HG03064 (cell line): ENCODE data around the gene SLC46A2.

Source experiments
- ATAC-seq: cut with Tn5 transposase; IDR thresholded peaks from one replicate; pipeline ENCODE4 v1.9.1; 2021; ENCODE audit warnings: low read depth; ENCODE audit not compliant: unreplicated experiment

SLC46A2 gene

GRCh38 chr9:112887381-112887780 lies 3.3 kb downstream of the SLC46A2 start:
- no peak for ATAC-seq

GRCh38 chr9:112886351-112886750 lies 4.3 kb downstream of the SLC46A2 start:
- no peak for ATAC-seq

GRCh38 chr9:112885324-112885723 lies 5.4 kb downstream of the SLC46A2 start:
- no peak for ATAC-seq

DNA sequence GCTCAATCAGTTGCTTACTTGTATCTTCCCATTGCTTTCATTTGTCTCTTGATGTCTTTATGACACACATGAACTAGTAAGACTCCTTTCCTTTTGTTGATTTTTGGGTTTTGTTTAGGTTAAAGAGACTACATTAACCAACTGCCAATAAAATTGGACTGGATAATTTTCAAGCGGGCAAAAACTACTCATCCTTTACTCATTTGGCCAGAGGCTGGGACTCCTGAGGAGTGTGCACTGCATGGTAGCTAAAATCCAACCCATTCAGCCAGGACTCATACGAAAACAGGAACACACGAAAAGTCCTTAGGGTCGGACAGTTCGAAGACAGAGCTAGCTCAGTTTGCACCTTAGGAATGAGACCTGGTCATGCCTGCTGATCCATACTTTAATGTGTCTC lies 6.0 kb downstream of the SLC46A2 start:
- ATAC-seq = no peak

DNA sequence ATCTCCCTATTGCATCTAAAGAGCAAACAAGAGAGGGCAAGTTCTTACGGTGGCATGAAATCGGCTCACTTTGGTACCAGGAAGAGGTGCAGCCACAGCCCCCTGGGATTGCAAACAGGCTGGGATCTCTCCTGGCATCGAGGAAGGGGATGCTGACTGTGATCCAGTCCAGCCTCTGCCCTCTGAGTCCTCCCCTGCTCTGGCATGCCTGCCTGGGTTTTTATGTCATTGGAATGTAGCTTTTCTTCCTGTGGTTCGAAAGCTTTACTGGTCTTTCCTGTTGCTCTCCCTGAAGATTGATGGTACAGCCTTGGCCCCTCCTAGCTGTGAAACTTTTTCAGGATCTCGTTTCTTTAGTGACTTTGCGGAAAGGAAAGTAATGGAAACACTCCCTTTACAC lies 6.6 kb downstream of the SLC46A2 start:
- no peak for ATAC-seq

- ATAC-seq = no peak
These were observed 9.3 kb downstream of the SLC46A2 start for GRCh38 chr9:112881331-112881730.

- no peak for ATAC-seq
These were observed 10.0 kb downstream of the SLC46A2 start for GRCh38 chr9:112880650-112881049.

DNA sequence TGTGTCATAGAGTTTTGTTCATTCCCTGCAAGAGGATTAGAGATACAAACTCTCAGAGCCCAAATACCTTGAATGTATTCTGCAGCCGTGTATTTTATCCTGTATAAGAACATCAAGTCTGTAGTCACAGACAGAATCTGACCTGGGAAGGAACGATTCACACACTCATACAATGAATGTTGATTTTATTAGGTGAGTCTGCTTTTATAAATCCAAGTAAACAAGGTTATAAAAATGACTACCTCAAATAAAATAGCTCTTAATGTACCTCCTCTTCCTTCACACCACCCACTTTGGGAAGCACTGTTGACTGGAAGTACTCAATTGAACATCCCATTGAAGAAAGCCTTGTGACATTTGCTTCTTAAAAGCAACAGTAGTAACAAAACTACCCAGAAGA lies 11.9 kb downstream of the SLC46A2 start:
- ATAC-seq = no peak

- ATAC-seq = no peak
These were observed 16.8 kb downstream of the SLC46A2 start for GRCh38 chr9:112873773-112874405.

DNA sequence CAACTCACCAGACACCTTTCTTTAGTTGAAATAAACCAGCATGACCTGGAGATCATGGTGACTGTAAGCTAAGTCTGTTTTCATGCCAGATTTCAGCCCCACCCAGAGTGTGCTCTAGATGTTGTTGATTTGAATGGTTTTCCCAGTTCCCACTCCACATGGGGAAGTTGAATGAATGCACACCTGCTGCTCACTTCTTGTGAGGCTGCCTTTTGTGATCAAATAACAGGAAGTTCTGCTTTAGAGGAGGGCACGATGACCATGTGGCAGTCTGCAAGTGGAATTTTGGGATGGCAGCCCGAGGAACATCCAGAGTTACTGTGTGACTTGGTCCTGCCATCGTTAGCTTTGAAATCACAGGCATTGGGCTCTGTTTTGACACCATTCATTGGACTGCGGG lies 18.7 kb downstream of the SLC46A2 start:
- no peak for ATAC-seq

DNA sequence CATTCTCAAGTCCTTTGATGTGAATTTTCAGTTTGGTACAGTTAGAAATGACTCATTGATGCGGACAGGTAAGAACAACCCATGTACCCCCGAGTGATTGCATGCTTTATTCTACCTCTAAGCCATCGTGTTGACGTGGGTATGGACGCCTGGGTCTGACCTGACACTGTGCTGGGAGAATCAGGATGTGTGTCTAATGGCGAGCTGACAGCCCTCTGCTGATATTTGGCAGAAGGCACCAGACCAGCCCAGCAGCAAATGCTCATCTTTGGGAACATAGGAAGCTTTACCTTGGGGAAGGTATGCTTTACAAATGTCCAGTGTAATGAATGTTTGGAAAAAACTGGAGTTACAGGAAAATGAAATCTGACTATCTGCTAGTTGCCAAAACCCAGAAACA lies 20.1 kb downstream of the SLC46A2 start:
- no peak for ATAC-seq

GRCh38 chr9:112869917-112870316 lies 20.8 kb downstream of the SLC46A2 start:
- no peak for ATAC-seq

- ATAC-seq = no peak
These were observed 21.6 kb downstream of the SLC46A2 start for GRCh38 chr9:112869041-112869529.

- ATAC-seq = no peak
These were observed 22.2 kb downstream of the SLC46A2 start for GRCh38 chr9:112868461-112868860.

DNA sequence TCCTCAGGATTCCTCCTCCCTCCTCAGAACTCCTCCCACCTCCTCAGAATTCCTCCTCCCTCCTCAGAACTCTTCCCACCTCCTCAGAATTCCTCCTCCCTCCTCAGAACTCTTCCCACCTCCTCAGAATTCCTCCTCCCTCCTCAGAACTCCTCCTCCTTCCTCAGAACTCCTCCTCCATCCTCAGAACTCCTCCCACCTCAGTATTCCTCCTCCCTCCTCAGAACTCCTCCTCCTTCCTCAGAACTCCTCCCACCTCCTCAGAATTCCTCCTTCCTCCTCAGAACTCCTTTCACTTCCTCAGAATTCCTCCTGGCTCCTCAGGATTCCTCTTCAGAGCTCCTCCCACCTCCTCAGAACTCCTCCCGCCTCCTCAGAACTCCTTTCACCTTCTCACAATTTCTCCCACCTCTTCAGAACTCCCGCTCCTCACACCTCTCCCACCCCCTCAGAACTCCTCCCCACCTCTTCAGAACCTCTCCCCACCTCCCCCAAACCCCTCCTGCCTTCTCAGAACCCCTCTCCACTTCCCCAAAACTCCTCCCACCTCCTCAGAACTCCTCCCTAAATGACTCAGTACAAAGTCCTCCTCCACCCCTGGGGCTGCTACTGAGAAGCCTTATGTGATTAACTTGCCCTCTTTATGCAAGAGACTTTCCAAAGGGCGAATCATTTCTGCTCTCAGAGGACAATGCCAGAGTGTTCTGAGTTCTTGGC lies 23.2 kb downstream of the SLC46A2 start:
- no peak for ATAC-seq

DNA sequence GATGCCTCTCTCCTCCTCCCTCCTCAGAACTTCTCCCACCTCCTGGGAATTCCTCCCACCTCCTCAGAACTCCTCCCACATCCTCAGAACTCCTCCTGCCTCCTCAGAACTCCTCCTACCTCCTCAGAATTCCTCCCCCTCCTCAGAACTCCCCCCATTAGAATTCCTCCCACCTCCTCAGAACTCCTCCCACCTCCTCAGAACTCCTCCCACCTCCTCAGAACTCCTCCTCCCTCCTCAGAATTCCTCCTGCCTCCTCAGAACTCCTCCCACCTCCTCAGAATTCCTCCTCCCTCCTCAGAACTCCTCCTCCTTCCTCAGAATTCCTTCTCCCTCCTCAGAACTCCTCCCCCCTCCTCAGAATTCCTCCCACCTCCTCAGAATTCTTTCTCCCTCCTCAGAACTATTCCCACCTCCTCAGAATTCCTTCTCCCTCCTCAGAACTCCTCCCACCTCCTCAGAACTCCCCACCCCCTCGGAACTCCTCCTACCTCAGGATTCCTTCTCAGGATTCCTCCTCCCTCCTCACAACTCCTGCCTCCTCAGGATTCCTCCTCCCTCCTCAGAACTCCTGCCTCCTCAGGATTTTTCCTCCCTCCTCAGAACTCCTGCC lies 23.9 kb downstream of the SLC46A2 start:
- ATAC-seq = no peak

DNA sequence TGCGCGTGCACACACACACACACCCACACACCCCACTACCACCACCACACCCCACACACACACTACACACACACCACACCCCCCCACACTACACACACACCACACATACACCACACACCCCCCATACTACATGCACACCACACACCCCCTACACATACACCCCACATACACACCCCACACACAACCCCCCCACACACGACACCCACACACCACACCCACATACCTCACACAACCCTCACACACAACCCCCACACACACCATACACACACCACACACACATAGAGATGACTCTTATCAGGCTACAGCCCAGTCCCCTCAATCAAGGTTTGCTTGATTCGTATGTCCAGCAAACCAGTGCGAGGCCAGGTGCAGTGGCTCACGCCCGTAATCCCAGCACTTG lies 25.7 kb downstream of the SLC46A2 start:
- ATAC-seq = no peak

DNA sequence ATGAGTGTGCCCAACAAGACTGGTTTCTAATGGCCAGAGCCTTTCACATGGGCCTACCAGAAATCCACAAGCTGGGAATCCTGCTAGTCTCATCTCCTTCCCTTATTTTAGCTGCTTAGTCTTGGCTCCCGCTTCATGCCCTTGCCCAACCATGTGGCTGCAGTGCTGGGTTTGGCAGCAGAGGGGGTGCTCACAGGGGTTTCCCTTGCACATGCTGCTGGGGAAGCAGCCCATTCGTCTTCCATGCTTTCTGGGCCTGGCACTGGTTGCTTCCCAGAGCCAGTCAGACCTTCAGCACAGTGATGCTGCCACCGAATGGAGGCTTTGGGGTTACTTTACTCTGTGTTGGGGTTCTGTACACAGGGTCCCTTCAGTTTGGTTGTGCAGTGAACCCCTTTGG lies 26.3 kb downstream of the SLC46A2 start:
- ATAC-seq = no peak

- ATAC-seq = no peak
These were observed 26.9 kb downstream of the SLC46A2 start for GRCh38 chr9:112863746-112864145.

DNA sequence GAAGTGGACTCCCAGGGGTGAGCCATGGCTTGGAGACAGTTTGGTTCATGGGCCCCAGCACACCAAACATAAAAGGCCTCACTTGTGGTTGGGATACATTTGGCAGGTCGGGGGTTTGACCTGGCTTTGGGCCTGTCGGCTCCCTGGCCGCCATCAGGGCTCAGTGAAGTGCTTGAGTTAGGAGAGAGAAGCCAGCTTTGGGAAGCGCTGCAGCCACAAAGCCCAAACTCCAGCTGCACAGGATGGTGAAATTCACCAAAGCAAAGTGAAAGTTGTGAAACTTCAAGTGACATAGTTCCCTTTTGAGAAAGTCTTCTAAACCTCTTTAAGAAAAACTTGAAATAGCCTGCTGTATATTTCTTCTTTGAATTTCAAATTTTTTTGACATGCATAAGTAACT lies 27.5 kb downstream of the SLC46A2 start:
- ATAC-seq = no peak

DNA sequence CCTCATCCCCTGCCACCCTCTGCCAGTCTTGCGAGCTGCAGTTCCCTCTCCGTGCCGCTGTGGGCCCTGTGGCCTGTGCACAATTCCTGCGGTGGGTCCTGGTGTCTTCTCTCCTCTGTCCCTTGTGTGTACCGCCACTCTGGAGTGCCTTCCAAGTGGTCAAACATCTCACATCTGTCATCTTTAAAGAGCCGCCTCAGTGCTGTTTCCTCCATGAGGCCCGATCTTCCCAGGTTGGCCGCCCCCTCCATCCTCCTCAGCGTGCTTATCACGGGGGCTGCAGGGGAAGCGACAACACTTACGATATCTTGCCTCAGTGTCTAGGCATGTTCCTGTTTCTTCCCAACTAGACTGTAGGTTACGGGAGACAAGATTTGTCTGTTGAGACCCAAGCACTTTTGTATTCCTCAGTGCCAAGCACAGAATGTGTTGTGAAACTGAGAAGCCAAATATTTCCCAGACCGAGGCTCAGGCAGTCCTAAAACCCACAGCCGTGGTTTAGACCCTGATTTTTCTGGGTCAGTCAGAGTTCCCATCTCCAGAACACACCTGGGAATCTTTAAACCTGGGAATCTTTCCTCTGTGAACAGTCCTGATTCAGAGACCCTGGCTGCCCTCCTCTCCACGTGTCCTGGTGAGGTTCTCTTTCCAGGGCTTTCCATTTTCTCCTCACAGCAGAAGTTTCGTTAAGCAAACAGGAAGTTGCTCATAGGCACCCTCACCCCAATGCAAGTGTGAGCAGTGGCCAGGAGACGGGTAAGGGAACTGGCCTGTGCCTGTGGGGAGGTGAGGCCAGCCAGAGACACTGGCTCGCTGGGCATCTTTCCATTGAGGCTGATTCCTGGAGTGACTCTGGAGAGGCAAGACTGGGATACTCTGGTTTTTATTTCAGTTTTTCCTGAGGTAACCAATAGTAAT lies 28.8 kb downstream of the SLC46A2 start:
- ATAC-seq = no peak
